Panc1 (cell line): ENCODE results near the gene LRP5.

Source experiments
- CTCF ChIP-seq: fragments of 450-650 bp; IDR thresholded peaks from 2 replicates; pipeline ENCODE4 v1.5.1; 2017; ENCODE audit warnings: mild to moderate bottlenecking
- POLR2AphosphoS5 ChIP-seq: IDR thresholded peaks from 2 replicates; pipeline ENCODE4 v1.6.1; 2012; ENCODE audit warnings: mild to moderate bottlenecking, low read depth, low read length, moderate library complexity
- REST ChIP-seq, 2 experiments: IDR thresholded peaks; 2 replicates each; pipeline ENCODE4 v1.6.1; 2011 to 2012; ENCODE audit warnings: low read depth in 2 of 2, control low read depth in 1 of 2, low read length in 1 of 2, mild to moderate bottlenecking in 1 of 2, moderate library complexity in 1 of 2; ENCODE audit not compliant: insufficient read depth in 1 of 2
- SIN3A ChIP-seq: IDR thresholded peaks from 2 replicates; pipeline ENCODE4 v1.6.1; 2012; ENCODE audit warnings: low read depth, mild to moderate bottlenecking, low read length, moderate library complexity, borderline replicate concordance; ENCODE audit not compliant: insufficient read depth
- TCF7L2 ChIP-seq: IDR thresholded peaks from 2 replicates; pipeline ENCODE4 v1.6.1; 2011; ENCODE audit warnings: mild to moderate bottlenecking, low read depth, low read length, inconsistent platforms

GRCh38 chr11:68436985-68437926 lies 124.9 kb downstream of the LRP5 start:
- no peak for TF ChIP-seq CTCF
- TF ChIP-seq POLR2AphosphoS5, result no peak
- TF ChIP-seq SIN3A, result no peak
- no peak for TF ChIP-seq REST (IDR thresholded peaks at IDR 0.05; ENCODE audit: insufficient read depth in 1 of 2, low read depth in 2 of 2, low read length in 1 of 2)
- no peak for TF ChIP-seq TCF7L2
